HepG2 (cell line): ENCODE results near the gene JMJD1C. TPM values are rescaled to one million over a fixed set of nuclear protein-coding genes. Genes with fewer than 3 reads are reported as not detected.

ENCODE experiments used
- ATAC-seq: fragments of 200-7000 bp; cut with Tn5 transposase; 3 replicates; pipeline ENCODE4 v1.9.1; 2020; ENCODE audit warnings: mild to moderate bottlenecking, moderate library complexity
- BruUV-seq: library from RNA; stranded (reverse); fragments of 400-500 nt; replicated peaks from 2 replicates; lab custom pipeline; 2021; lab: Mats Ljungman, UMichigan
- CTCF ChIA-PET: fragments of 300-600 bp; formaldehyde crosslinking; extraction: SDS; loops from one replicate; lab custom pipeline; 2021; ENCODE audit warnings: low total read pairs, inconsistent platforms, low intra/inter-chr PET ratio; lab: Yijun Ruan, JAX
- POLR2A ChIA-PET: fragments of 350-600 bp; sonication (Branson Sonifier 250); formaldehyde crosslinking; loops from one replicate; lab custom pipeline; 2020; ENCODE audit warnings: antibody characterized with exemption, inconsistent platforms; lab: Yijun Ruan, JAX
- DNase-seq: peaks from one replicate; pipeline ENCODE4 v3.0.0-alpha.2; 2015; ENCODE audit warnings: low spot score
- FAIRE-seq: peaks from 3 replicates; lab custom pipeline; 2011; peaks lifted over from hg19 to GRCh38; lab: Jason Lieb, UNC
- H2AFZ ChIP-seq: one replicate; pipeline ENCODE4 v1.6.1; 2011; ENCODE audit warnings: low read length, inconsistent platforms
- H3K27ac ChIP-seq: fragments of 300-600 bp; 3 replicates; pipeline ENCODE4 v1.8.0; 2011; ENCODE audit warnings: mixed run types, mild to moderate bottlenecking, mixed read lengths, low read length, inconsistent platforms; ENCODE audit not compliant: insufficient read depth; ENCODE audit errors: extremely low read length
- H3K27me3 ChIP-seq, 2 experiments: fragments of 200-600 bp in 1 of 2; 2 replicates in 1 of 2; 3 replicates in 1 of 2; pipeline versions ENCODE4 v1.6.0 to v1.8.0; 2011; ENCODE audit warnings: low read length in 2 of 2, mild to moderate bottlenecking in 2 of 2, moderate library complexity in 2 of 2, inconsistent platforms in 1 of 2; ENCODE audit not compliant: insufficient read depth in 2 of 2, control insufficient read depth in 1 of 2
- H3K36me3 ChIP-seq, 2 experiments: fragments of 200-600 bp in 1 of 2; replicated peaks in 1 of 2; 2 replicates in 1 of 2; 3 replicates in 1 of 2; pipeline versions ENCODE4 v1.5.1 to v1.8.0; 2011; ENCODE audit warnings: low read length in 2 of 2, inconsistent platforms in 1 of 2; ENCODE audit not compliant: insufficient read depth in 2 of 2, control insufficient read depth in 1 of 2
- H3K4me1 ChIP-seq: 2 replicates; pipeline ENCODE4 v1.5.1; 2012; ENCODE audit warnings: low read length, inconsistent platforms; ENCODE audit not compliant: insufficient read depth
- H3K4me2 ChIP-seq: 2 replicates; pipeline ENCODE4 v1.6.0; 2011; ENCODE audit warnings: low read depth, low read length, inconsistent platforms
- H3K4me3 ChIP-seq, 3 experiments: fragments of 200-600 bp in 1 of 3; sonication (generic), shearing (Covaris generic) in 1 of 3; replicated peaks in 1 of 3; 2 replicates each; pipeline ENCODE4 v1.5.1; 2011 to 2016; ENCODE audit warnings: low read length in 3 of 3, inconsistent platforms in 2 of 3, low read depth in 2 of 3, mild to moderate bottlenecking in 2 of 3, control low read depth in 1 of 3, mixed read lengths in 1 of 3; ENCODE audit not compliant: insufficient read depth in 1 of 3
- H3K79me2 ChIP-seq: one replicate; pipeline ENCODE4 v1.6.1; 2011; ENCODE audit warnings: low read length, inconsistent platforms; ENCODE audit not compliant: insufficient read depth
- H3K9ac ChIP-seq: 2 replicates; pipeline ENCODE4 v1.6.0; 2011; ENCODE audit warnings: mild to moderate bottlenecking, low read depth, low read length, inconsistent platforms; ENCODE audit not compliant: insufficient read depth
- H3K9me3 ChIP-seq: 2 replicates; pipeline ENCODE4 v1.5.1; 2012; ENCODE audit warnings: mild to moderate bottlenecking, low read length
- H4K20me1 ChIP-seq: 2 replicates; pipeline ENCODE4 v1.6.0; 2011; ENCODE audit warnings: inconsistent platforms, mild to moderate bottlenecking, low read length, moderate library complexity; ENCODE audit not compliant: insufficient read depth
- HMGA1 ChIP-seq: sonication (generic); formaldehyde crosslinking; conservative IDR thresholded peaks from 2 replicates; pipeline ENCODE4 v1.4.0; 2020; ENCODE audit warnings: missing genetic modification reagents
- HNF4G ChIP-seq, 2 experiments: sonication (generic) in 1 of 2; formaldehyde crosslinking in 1 of 2; IDR thresholded peaks; 2 replicates each; pipeline versions ENCODE4 v1.4.0 to v1.6.1; 2011 to 2020; ENCODE audit warnings: borderline replicate concordance in 2 of 2, low read depth in 2 of 2, mild to moderate bottlenecking in 2 of 2, low read length in 1 of 2, missing genetic modification reagents in 1 of 2, moderate library complexity in 1 of 2
- KDM6A ChIP-seq: IDR thresholded peaks from 2 replicates; pipeline ENCODE4 v1.6.1; 2016; ENCODE audit warnings: low read depth
- KLF11 ChIP-seq: IDR thresholded peaks from 2 replicates; pipeline ENCODE4 v1.6.1; 2016; ENCODE audit warnings: missing compliant biosample characterization
- PTBP1 ChIP-seq: fragments of 200-400 bp; formaldehyde crosslinking; IDR thresholded peaks from 2 replicates; pipeline ENCODE4 v1.6.1; 2018; ENCODE audit warnings: low read length, low read depth; ENCODE audit not compliant: poor library complexity, severe bottlenecking
- SAP130 ChIP-seq: IDR thresholded peaks from 2 replicates; pipeline ENCODE4 v1.6.1; 2016; ENCODE audit warnings: low read depth
- TBX3 ChIP-seq: fragments of 450-650 bp; IDR thresholded peaks from 2 replicates; pipeline ENCODE4 v1.6.1; 2017; ENCODE audit warnings: antibody characterized with exemption, mild to moderate bottlenecking, inconsistent platforms, borderline replicate concordance
- TRIM24 ChIP-seq: sonication (generic); formaldehyde crosslinking; IDR thresholded peaks from 2 replicates; pipeline ENCODE4 v1.8.0; 2022; ENCODE audit warnings: mild to moderate bottlenecking, missing genetic modification reagents
- U2AF2 ChIP-seq: fragments of 200-400 bp; formaldehyde crosslinking; IDR thresholded peaks from 2 replicates; pipeline ENCODE4 v1.6.1; 2017; ENCODE audit warnings: low read depth, mild to moderate bottlenecking, low read length
- ZNF251 ChIP-seq: sonication (generic); formaldehyde crosslinking; IDR thresholded peaks from 2 replicates; pipeline ENCODE4 v1.9.0; 2021; ENCODE audit warnings: mild to moderate bottlenecking, missing genetic modification reagents
- in situ Hi-C: cut with HindIII; loops from 2 replicates; pipeline ENCODE4 v1.10.0; 2017; ENCODE audit warnings: low pct_unique_long_range_greater_than_20kb; ENCODE audit not compliant: extremely low pct_ligation_motif_present
- intact Hi-C: fragments of 100-400 bp; cut with micrococcal nuclease; formaldehyde crosslinking; loops from one replicate; pipeline ENCODE4 v1.10.0; 2022; ENCODE audit not compliant: unreplicated experiment
- polyA plus RNA-seq, 8 experiments: library from polyadenylated mRNA; depleted of rRNA in 3 of 8; stranded (reverse) in 7 of 8; unstranded in 1 of 8; fragments of >200 nt; fragmentation: Illumina TruSeq in 4 of 8; extraction: Trizol in 4 of 8; gene quantifications; 2 replicates each; pipeline versions ENCODE4 v1.2.1 to v1.2.3, GENCODE V29; 2011 to 2016; ENCODE audit warnings: low read depth in 4 of 8, missing spikeins in 1 of 8, mixed read lengths in 1 of 8; ENCODE audit not compliant: insufficient read depth in 1 of 8
- total RNA-seq, 5 experiments: library from RNA; depleted of rRNA; stranded (reverse); fragments of >200 nt; fragmentation: Illumina TruSeq; extraction: Trizol; gene quantifications; 2 replicates each; pipeline ENCODE4 v1.2.3, GENCODE V29; 2016; ENCODE audit warnings: low read depth in 1 of 5
- TF ChIP-seq, protein P1 (sequence below): sonication (generic); formaldehyde crosslinking; conservative IDR thresholded peaks from 2 replicates; pipeline ENCODE4 v1.8.0; 2022; ENCODE audit warnings: low read depth, missing genetic modification reagents
- TF ChIP-seq, protein P2 (sequence below): sonication (generic); formaldehyde crosslinking; conservative IDR thresholded peaks from 2 replicates; pipeline ENCODE4 v1.8.0; 2022; ENCODE audit warnings: missing genetic modification reagents
- TF ChIP-seq, protein P3 (sequence below): sonication (generic); formaldehyde crosslinking; IDR thresholded peaks from 2 replicates; pipeline ENCODE4 v1.4.0; 2020; ENCODE audit warnings: mild to moderate bottlenecking, missing genetic modification reagents, borderline replicate concordance
- TF ChIP-seq, protein P4 (sequence below): sonication (generic); formaldehyde crosslinking; IDR thresholded peaks from 2 replicates; pipeline ENCODE4 v1.4.0; 2020; ENCODE audit warnings: missing genetic modification reagents, mild to moderate bottlenecking, borderline replicate concordance

Gene JMJD1C
- total and polyA plus RNA-seq, 2 of the 13 experiments (the other 11 are each of a cell fraction or from before 2014, with no cell fraction given), result 42.3 to 42.7 TPM

DNA sequence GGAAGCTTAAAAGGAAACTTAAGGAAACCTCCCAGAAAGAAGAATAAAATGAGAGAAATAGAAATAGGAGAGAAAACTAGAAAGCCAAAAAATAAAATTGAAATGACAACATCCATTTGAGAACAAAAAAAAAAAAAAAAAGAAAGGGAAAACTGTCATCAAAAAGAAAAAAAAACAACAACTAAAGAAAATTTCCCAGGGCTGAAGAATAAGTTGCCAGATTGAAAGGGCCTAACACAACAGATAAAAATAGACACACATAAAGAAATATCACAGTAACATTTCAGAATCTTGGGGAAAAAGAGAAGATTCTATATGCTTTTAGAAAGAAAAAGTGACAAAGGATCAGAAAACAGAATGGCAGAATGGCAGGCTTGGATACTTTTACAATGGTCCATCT, 157.1 kb downstream of the JMJD1C start:
- POLR2A ChIA-PET, result no interaction called here

More for the DNA sequence above, 157.1 kb downstream of the JMJD1C start:
- Histone ChIP-seq H3K79me2 (peaks cover 13% of the 10 kb centered on the region), H3K27ac (no peak overlapping the region), H3K4me1 (no peaks in the 10 kb centered on the region; the same call in 1 of the 2 replicates)
- intact Hi-C loops, result loop anchor here (10.0 kb wide), 1 partner anchor 56 kb away; no protein-coding TSS in a partner anchor
- no peak for DNase-seq
- TF ChIP-seq TBX3 (no peak), SAP130 (CRISPR knock-in tag) (no peak), HNF4G (IDR thresholded peaks at IDR 0.05; ENCODE audit: borderline replicate concordance, low read depth, low read length) (no peak), HNF4G (CRISPR knock-in tag; IDR thresholded peaks at IDR 0.05; ENCODE audit: borderline replicate concordance, low read depth) (no peak), KLF11 (no peak), TRIM24 (CRISPR knock-in tag) (no peak), KDM6A (CRISPR knock-in tag) (no peak), HMGA1 (no peak), PTBP1 (no peak), ZNF251 (CRISPR knock-in tag) (no peak), U2AF2 (no peak)
- TF ChIP-seq, protein P1, sequence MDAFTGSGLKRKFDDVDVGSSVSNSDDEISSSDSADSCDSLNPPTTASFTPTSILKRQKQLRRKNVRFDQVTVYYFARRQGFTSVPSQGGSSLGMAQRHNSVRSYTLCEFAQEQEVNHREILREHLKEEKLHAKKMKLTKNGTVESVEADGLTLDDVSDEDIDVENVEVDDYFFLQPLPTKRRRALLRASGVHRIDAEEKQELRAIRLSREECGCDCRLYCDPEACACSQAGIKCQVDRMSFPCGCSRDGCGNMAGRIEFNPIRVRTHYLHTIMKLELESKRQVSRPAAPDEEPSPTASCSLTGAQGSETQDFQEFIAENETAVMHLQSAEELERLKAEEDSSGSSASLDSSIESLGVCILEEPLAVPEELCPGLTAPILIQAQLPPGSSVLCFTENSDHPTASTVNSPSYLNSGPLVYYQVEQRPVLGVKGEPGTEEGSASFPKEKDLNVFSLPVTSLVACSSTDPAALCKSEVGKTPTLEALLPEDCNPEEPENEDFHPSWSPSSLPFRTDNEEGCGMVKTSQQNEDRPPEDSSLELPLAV (CRISPR knock-in tag), result no peak
- TF ChIP-seq, protein P2, sequence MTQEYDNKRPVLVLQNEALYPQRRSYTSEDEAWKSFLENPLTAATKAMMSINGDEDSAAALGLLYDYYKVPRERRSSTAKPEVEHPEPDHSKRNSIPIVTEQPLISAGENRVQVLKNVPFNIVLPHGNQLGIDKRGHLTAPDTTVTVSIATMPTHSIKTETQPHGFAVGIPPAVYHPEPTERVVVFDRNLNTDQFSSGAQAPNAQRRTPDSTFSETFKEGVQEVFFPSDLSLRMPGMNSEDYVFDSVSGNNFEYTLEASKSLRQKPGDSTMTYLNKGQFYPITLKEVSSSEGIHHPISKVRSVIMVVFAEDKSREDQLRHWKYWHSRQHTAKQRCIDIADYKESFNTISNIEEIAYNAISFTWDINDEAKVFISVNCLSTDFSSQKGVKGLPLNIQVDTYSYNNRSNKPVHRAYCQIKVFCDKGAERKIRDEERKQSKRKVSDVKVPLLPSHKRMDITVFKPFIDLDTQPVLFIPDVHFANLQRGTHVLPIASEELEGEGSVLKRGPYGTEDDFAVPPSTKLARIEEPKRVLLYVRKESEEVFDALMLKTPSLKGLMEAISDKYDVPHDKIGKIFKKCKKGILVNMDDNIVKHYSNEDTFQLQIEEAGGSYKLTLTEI, result no peak
- TF ChIP-seq, protein P3, sequence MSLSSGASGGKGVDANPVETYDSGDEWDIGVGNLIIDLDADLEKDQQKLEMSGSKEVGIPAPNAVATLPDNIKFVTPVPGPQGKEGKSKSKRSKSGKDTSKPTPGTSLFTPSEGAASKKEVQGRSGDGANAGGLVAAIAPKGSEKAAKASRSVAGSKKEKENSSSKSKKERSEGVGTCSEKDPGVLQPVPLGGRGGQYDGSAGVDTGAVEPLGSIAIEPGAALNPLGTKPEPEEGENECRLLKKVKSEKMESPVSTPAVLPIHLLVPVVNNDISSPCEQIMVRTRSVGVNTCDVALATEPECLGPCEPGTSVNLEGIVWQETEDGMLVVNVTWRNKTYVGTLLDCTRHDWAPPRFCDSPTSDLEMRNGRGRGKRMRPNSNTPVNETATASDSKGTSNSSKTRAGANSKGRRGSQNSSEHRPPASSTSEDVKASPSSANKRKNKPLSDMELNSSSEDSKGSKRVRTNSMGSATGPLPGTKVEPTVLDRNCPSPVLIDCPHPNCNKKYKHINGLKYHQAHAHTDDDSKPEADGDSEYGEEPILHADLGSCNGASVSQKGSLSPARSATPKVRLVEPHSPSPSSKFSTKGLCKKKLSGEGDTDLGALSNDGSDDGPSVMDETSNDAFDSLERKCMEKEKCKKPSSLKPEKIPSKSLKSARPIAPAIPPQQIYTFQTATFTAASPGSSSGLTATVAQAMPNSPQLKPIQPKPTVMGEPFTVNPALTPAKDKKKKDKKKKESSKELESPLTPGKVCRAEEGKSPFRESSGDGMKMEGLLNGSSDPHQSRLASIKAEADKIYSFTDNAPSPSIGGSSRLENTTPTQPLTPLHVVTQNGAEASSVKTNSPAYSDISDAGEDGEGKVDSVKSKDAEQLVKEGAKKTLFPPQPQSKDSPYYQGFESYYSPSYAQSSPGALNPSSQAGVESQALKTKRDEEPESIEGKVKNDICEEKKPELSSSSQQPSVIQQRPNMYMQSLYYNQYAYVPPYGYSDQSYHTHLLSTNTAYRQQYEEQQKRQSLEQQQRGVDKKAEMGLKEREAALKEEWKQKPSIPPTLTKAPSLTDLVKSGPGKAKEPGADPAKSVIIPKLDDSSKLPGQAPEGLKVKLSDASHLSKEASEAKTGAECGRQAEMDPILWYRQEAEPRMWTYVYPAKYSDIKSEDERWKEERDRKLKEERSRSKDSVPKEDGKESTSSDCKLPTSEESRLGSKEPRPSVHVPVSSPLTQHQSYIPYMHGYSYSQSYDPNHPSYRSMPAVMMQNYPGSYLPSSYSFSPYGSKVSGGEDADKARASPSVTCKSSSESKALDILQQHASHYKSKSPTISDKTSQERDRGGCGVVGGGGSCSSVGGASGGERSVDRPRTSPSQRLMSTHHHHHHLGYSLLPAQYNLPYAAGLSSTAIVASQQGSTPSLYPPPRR, result no peak
- TF ChIP-seq, protein P4, sequence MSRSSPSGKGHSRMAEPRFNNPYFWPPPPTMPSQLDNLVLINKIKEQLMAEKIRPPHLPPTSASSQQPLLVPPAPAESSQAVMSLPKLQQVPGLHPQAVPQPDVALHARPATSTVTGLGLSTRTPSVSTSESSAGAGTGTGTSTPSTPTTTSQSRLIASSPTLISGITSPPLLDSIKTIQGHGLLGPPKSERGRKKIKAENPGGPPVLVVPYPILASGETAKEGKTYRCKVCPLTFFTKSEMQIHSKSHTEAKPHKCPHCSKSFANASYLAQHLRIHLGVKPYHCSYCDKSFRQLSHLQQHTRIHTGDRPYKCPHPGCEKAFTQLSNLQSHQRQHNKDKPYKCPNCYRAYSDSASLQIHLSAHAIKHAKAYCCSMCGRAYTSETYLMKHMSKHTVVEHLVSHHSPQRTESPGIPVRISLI (CRISPR knock-in tag), result no peak
- TF ChIP-seq, all 625 proteins: peak for 0
- CTCF ChIA-PET, result no interaction called here
- in situ Hi-C loops, result no loop called here
- no peaks in the 10 kb centered on the region for H3K9me3 ChIP-seq
- H4K20me1 ChIP-seq, result no peaks in the 10 kb centered on the region
- no peak overlapping the region for H3K9ac ChIP-seq
- FAIRE-seq (no peak), ATAC-seq (no peak)
- no peaks in the 10 kb centered on the region for H3K27me3 ChIP-seq
- H3K4me3 ChIP-seq, result no peak overlapping the region
- 0 out of 5 replicates have a peak, but pooled peaks cover 0 to 3% of the 10 kb centered on the region in 2 experiments for H3K36me3 ChIP-seq
- H3K4me2 ChIP-seq, result no peak overlapping the region
- no peak overlapping the region for H2AFZ ChIP-seq
- BruUV-seq, result no TSS peak
